ENCODE measurements around the gene EIF2B4. TPM values are rescaled to one million over a fixed set of nuclear protein-coding genes. Genes with fewer than 3 reads are reported as not detected.

The EIF2B4 gene
- total and polyA plus RNA-seq, 2 of the 8 experiments (the other 6 are each of a cell fraction or from before 2014, with no cell fraction given), result 60.0 to 63.2 TPM

GRCh38 chr2:27373567-27373966, 3.4 kb upstream of the EIF2B4 start:
- POLR2A ChIA-PET (ENCODE audit: partially characterized antibody), result interaction anchor here (0.9 to 9.5 kb wide), 7 partner anchors 7 to 220 kb away, joined by 3 to 135 read pairs (median 18); partner anchors contain the start of genes EIF2B4, GTF3C2, MPV17 and ZNF513
- H2AK5ac ChIP-seq (ENCODE audit: low read depth, low read length), result no peak overlapping the region
- H3K23me2 ChIP-seq (ENCODE audit: low read depth, low read length), result peaks cover 8% of the 10 kb centered on the region
- CTCF ChIA-PET (ENCODE audit: partially characterized antibody), result interaction anchor here (1.2 to 1.4 kb wide), 2 partner anchors 17 to 91 kb away, joined by 3 to 4 read pairs; partner anchors contain the start of genes GTF3C2 and TRIM54
- H3K14ac ChIP-seq (ENCODE audit: insufficient read length), result no peak overlapping the region
- no peaks in the 10 kb centered on the region for H3K27me3 ChIP-seq (replicated peaks in 1 of 4; ENCODE audit: control insufficient read depth in 3 of 4, extremely low read depth in 1 of 4, insufficient read depth in 3 of 4, low read length in 3 of 4)
- H2BK120ac ChIP-seq (replicated peaks; ENCODE audit: low read depth, low read length), result no peak overlapping the region
- H3K27ac ChIP-seq (ENCODE audit: low read depth, low read length), result no peak overlapping the region
- H3K4me3 ChIP-seq (ENCODE audit: extremely low read depth in 1 of 4, insufficient read depth in 2 of 4, low read depth in 3 of 4, low read length in 4 of 4), result no peak overlapping the region
- H3K79me2 ChIP-seq (ENCODE audit: control insufficient read depth in 1 of 2, insufficient read depth in 2 of 2, low read length in 2 of 2), result peaks cover 2 to 21% of the 10 kb centered on the region in 2 experiments; a peak in 3 of 4 replicates
- no peak overlapping the region for H3K56ac ChIP-seq (replicated peaks; ENCODE audit: insufficient read length, low read depth, low read length)
- no peak for FAIRE-seq
- WGBS, 2 experiments (ENCODE audit: extremely low coverage in 1 of 2, insufficient coverage in 1 of 2, insufficient read length in 1 of 2, insufficient replicate concordance in 2 of 2, low coverage in 1 of 2, low lambda C conversion rate in 2 of 2, missing lambda C conversion rate in 1 of 2), result 88% methylated on average over 5 of the region's 5 CpGs; no CpG with 5 or more reads in 1 of the 2 experiments
- H3K9ac ChIP-seq (replicated peaks in 1 of 4; ENCODE audit: extremely low read depth in 1 of 4, low read depth in 3 of 4, low read length in 3 of 4), result no peak overlapping the region
- peaks cover 6% of the 10 kb centered on the region for H3K79me1 ChIP-seq (ENCODE audit: low read depth, low read length)
- peaks cover 0 to 7% (median 2%) of the 10 kb centered on the region in 4 experiments; a peak in 5 of 7 replicates for H3K4me1 ChIP-seq (replicated peaks in 1 of 4; ENCODE audit: control insufficient read depth in 3 of 4, insufficient read depth in 4 of 4, low read length in 3 of 4)
- no peak overlapping the region for H3K18ac ChIP-seq (ENCODE audit: extremely low read depth, low read length)
- no peak overlapping the region for H2BK15ac ChIP-seq (ENCODE audit: low read length)
- no peak overlapping the region for H3K4me2 ChIP-seq (ENCODE audit: insufficient read depth in 1 of 2, low read depth in 2 of 2, low read length in 2 of 2)
- H2AFZ ChIP-seq (ENCODE audit: low read length), result no peak overlapping the region
- no peaks in the 10 kb centered on the region for H3K9me3 ChIP-seq (ENCODE audit: insufficient read depth in 2 of 2, low read depth in 1 of 2, low read length in 1 of 2)
- no peak overlapping the region for H4K91ac ChIP-seq (replicated peaks; ENCODE audit: insufficient read length, low read length)
- no peak overlapping the region for H4K8ac ChIP-seq (ENCODE audit: extremely low read depth, insufficient read depth, low read length)
- no peak for DNase-seq (ENCODE audit: low read depth in 1 of 2, low spot score in 2 of 2)
- peaks cover 3 to 18% of the 10 kb centered on the region in 2 experiments for H4K20me1 ChIP-seq (replicated peaks in 1 of 2; ENCODE audit: control insufficient read depth in 1 of 2, insufficient read depth in 2 of 2, low read length in 2 of 2)
- peaks cover 29 to 52% (median 42%) of the 10 kb centered on the region in 4 experiments for H3K36me3 ChIP-seq (ENCODE audit: control insufficient read depth in 2 of 4, insufficient read depth in 4 of 4, low read length in 3 of 4)
- no peak overlapping the region for H2BK5ac ChIP-seq (ENCODE audit: low read depth, low read length)
- no peak overlapping the region for H2BK20ac ChIP-seq (ENCODE audit: low read length)
- H2BK12ac ChIP-seq (ENCODE audit: low read depth, low read length), result no peak overlapping the region
- TF ChIP-seq POLR2AphosphoS5 (IDR thresholded peaks at IDR 0.05; ENCODE audit: low read depth, low read length), result peak; percentile 26; the same call in 1 of the 2 replicates
- no peak for TF ChIP-seq KDM1A (IDR thresholded peaks at IDR 0.05; ENCODE audit: borderline replicate concordance, low read length)
- H3K4ac ChIP-seq (replicated peaks; ENCODE audit: insufficient read length, low read depth, low read length), result no peak overlapping the region
- no peak overlapping the region for H3K23ac ChIP-seq (ENCODE audit: insufficient read length)
- no peak overlapping the region for H4K5ac ChIP-seq (ENCODE audit: insufficient read length, low read depth, low read length)
